ENCODE measurements around the gene HOXB2.

The HOXB2 gene

DNA sequence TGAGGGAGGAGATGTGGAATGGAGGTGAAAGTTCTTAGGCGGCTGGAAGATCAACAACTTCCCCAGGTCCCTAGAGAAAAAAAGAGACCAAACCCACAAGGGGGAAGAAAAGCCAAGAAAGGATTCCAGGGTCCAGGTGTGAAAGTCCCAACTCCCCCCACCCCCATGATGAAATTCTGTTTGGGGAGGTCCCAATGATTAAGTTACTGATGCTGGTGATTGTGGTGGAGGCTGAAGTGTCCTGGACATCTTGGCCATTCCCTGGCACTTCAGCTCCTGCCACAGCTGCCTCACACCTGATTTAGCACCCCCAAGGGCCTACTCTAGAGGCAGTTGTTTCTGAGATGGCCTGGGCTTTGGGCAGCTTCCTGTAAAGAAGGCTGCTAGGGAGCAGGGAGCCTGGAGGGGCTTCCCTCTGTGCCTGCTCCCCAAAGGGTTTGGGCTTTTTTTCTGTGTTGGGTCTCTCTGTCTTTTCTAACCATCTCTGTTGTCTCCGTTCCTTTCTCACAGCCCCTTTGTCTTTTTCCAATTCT, 20.2 kb upstream of the HOXB2 start:
- H3K27me3 Mint-ChIP-seq = peaks cover 38 to 47% of the 10 kb centered on the region in 2 donors
- H3K4me3 Mint-ChIP-seq = no peak overlapping the region
- H3K9me3 Mint-ChIP-seq = no peaks in the 10 kb centered on the region
- ATAC-seq (replicated peaks) (no peak), DNase-seq (no peak)
- no peak overlapping the region for H3K27ac Mint-ChIP-seq
- peaks cover 5 to 12% of the 10 kb centered on the region in 2 donors for H3K4me1 Mint-ChIP-seq
- no peaks in the 10 kb centered on the region for H3K36me3 Mint-ChIP-seq

DNA sequence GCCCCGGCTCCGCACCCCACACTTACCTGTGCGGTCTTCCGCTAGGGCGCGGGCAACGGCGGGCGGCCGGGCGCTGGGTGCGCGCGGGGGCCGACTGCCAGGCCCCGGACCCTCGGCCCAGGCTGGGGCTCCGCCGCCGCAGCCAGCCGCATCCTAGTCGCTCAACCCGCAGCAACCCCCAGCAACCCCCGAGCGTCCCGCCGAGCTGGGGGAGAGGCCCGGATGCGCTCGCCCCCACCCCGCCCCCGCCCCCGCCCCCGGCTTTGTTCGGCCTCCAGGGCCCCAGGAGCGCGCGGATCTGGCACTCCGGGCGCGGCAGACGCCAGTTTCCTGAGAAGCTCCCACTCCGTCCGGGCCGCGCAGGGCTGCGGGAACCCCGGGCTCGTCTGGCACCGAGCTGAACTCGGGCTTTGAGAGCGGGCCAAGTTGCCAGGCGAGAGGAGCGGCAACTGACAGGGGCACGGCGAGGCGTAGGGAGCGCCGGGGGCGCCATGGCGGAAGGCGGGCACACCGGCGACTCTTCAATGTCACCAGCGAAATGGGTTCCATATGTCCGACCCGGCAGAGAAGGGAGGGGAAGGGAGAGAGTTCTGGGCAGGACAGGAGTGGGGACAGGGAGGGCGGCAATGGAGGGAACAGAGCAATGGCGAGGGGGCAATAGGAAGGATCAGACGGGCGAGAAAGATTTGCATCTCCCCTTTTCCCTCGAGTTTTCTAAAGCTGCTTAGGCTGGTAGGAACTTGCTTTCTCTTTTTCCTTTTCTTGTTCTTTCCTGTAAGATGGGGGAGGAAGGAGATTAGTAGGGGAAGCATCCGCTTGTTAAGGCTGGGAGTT, 19.5 kb upstream of the HOXB2 start:
- Mint-ChIP-seq H3K36me3 (no peaks in the 10 kb centered on the region), H3K9me3 (no peaks in the 10 kb centered on the region), H3K4me1 (peaks cover 5 to 12% of the 10 kb centered on the region in 2 donors), H3K4me3 (peak overlapping the region in 1 of 2 donors; percentile 28), H3K27me3 (peaks cover 43 to 45% of the 10 kb centered on the region in 2 donors), H3K27ac (no peak overlapping the region)
- ATAC-seq (replicated peaks) = no peak
- DNase-seq = no peak

DNA sequence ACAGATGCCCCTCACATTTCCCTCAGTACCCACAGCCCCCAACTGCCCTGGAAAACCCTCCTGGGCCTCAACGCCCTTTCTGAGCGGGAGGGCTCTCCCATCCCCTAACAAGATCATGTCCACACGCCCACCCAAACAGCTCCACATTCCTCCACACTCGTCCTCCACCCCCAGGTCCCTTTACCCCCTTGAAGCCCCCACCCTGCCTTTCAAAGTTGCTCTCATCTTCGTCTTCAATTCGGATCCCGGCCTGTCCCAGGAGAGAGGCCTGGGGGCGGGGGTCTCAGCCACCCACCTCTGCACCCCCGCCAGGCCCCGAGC, 18.9 kb upstream of the HOXB2 start:
- DNase-seq = no peak

DNA sequence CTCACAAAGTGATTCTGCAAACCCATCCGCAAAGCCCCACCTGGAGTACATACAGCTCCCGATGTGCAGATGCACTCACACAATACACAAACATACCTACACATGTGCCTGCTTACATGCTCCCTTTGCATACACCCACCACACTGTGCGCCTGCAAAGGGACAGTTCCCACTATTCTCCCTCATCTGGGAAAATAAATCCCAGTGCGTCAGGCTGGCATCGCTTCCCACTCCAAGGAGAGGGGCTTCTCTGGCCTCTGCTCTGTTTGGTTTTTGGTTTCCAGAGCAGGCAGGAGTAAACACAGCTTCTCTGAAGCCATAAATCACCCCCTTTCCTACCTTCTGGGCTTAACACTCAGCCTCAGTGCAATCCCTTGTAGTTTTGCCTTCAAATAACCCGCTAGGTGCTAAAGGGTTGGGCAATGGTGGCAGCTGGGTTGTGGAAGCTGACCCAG, 18.5 kb upstream of the HOXB2 start:
- H3K27ac Mint-ChIP-seq = no peak overlapping the region

More for the DNA sequence above, 18.9 kb upstream of the HOXB2 start:
- Mint-ChIP-seq H3K27me3 (peaks cover 44 to 49% of the 10 kb centered on the region in 2 donors), H3K36me3 (no peaks in the 10 kb centered on the region), H3K9me3 (no peaks in the 10 kb centered on the region), H3K4me3 (no peak overlapping the region), H3K27ac (no peak overlapping the region), H3K4me1 (peaks cover 5 to 12% of the 10 kb centered on the region in 2 donors)
- no peak for ATAC-seq (replicated peaks)

DNA sequence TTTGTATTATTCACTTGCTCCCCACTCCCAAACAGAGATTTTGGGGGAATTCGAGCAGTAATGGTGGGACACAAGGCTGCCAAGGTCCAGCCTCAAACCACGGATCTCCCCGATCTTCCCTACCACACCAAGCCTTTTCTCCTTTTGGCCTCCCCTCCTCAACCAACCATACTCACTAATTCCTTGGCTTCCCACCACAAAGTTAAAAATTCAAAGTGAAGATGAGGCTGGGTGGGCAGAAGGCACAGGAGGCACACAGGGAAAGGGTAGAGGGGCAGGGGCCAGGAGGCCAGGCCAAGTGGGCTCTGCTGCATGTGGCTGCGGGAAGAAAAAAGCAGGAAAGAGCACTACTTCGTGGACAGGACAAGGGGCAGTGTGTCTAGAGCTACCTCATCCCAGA, 18.0 kb upstream of the HOXB2 start:
- Mint-ChIP-seq H3K4me3 (no peak overlapping the region), H3K36me3 (no peaks in the 10 kb centered on the region), H3K27ac (no peak overlapping the region), H3K4me1 (peaks cover 2 to 6% of the 10 kb centered on the region in 2 donors), H3K27me3 (peaks cover 47 to 58% of the 10 kb centered on the region in 2 donors), H3K9me3 (no peaks in the 10 kb centered on the region)
- DNase-seq = no peak
- ATAC-seq (replicated peaks) = no peak

More for the DNA sequence above, 18.5 kb upstream of the HOXB2 start:
- Mint-ChIP-seq H3K4me3 (no peak overlapping the region), H3K4me1 (peaks cover 3 to 9% of the 10 kb centered on the region in 2 donors), H3K27me3 (peaks cover 45 to 53% of the 10 kb centered on the region in 2 donors), H3K36me3 (no peaks in the 10 kb centered on the region), H3K9me3 (no peaks in the 10 kb centered on the region)
- DNase-seq = no peak
- ATAC-seq (replicated peaks) = no peak

DNA sequence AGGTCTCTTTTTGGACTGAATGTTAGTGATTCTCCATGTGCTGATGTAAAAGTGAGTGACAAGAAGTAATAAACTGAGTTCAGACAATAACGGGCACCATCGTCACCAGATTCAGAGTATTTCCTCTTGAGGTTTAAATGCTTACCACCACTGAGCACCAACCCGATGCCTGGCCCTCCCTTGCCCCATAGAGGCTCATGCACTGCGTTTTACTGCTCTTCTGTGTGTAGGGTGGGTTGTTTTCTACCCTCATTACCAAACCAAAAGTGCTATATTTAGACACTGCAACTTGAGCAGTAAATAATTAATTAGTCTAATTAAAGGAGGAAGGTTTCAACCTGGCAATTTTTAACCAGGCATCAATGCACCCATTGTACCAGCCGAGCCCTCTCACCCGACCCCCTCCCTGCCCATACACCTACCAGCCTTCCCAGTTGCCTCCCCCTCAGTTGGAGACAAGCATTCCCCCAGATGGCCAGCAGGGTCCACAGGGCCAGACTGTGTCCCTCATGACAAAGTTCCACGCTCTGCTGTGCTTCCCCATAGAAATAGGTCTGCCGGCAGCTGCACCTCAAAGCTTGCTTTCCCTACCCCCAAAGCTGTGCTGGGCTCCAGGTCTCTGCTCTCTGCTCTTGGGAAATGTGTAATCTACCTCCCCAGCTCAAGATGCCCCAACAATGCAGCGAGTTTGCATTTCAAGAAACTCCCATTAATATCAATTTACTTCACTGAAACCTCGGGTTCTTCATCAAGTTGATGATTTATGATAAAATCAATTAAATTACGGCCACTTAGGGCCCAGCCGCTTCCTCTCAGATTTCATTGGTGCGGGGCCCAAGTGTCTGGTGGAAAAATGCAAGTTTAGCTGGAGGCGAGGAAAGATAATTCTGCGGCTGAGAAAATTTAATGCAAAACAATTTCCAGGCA, 17.2 kb upstream of the HOXB2 start:
- peaks cover 2 to 6% of the 10 kb centered on the region in 2 donors for H3K4me1 Mint-ChIP-seq
- DNase-seq (no peak), ATAC-seq (replicated peaks) (no peak)
- H3K27ac Mint-ChIP-seq = no peak overlapping the region
- peaks cover 50 to 63% of the 10 kb centered on the region in 2 donors for H3K27me3 Mint-ChIP-seq
- no peak overlapping the region for H3K4me3 Mint-ChIP-seq
- H3K36me3 Mint-ChIP-seq = no peaks in the 10 kb centered on the region
- H3K9me3 Mint-ChIP-seq = no peaks in the 10 kb centered on the region

DNA sequence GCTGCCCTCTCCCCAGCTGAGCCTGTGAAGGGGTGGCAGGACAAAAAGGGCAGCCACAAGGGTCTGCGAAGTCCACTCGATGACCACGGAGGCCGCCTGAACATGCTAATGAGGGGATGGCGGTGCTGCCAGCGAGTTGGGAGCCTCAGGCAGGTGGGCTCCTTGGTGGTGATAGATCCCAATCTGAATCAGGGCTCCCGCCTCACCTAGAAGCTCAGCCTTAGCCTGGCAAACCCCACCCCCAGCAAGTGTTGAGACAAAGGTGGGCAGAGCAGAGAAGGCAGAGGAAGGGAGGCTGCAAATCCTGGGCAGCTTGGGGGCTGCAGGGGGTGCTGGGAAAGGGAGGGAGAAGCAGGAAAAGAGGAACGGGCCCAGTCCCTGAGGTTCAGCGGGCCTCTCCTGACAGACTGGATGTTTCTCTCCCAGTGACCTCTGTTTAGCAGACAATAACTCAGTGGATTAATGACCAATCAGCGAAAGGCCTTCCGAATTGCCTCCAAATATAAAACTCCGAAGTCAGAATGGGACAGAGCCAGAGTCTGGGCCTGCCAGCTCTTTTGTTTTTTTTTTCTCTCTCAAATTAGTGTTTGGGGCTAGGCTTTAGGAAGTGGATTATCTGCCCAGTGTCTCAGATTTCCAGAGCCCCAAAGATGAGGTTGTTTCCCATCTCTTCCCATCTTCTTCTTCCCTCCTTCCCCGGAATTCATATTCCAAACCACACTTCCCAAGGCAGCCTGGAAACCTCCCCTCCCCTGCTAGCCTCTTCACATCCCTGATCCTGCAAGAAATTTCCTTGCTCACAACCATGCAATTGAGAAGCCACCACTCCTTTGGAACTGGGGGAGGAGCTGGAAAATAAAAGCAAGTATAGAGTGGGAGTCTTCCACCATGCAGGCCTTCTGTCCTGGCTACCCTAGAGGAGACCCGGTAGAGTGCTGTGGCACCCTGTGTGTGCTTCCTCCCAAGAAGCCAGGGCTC, 15.2 kb upstream of the HOXB2 start:
- no peak overlapping the region for H3K4me3 Mint-ChIP-seq
- H3K9me3 Mint-ChIP-seq = no peaks in the 10 kb centered on the region
- DNase-seq = no peak
- peaks cover 68 to 84% of the 10 kb centered on the region in 2 donors for H3K27me3 Mint-ChIP-seq
- no peaks in the 10 kb centered on the region for H3K36me3 Mint-ChIP-seq
- peaks cover 3 to 15% of the 10 kb centered on the region in 2 donors for H3K4me1 Mint-ChIP-seq
- ATAC-seq (replicated peaks) = no peak
- peak overlapping the region; percentile 37 for H3K27ac Mint-ChIP-seq

DNA sequence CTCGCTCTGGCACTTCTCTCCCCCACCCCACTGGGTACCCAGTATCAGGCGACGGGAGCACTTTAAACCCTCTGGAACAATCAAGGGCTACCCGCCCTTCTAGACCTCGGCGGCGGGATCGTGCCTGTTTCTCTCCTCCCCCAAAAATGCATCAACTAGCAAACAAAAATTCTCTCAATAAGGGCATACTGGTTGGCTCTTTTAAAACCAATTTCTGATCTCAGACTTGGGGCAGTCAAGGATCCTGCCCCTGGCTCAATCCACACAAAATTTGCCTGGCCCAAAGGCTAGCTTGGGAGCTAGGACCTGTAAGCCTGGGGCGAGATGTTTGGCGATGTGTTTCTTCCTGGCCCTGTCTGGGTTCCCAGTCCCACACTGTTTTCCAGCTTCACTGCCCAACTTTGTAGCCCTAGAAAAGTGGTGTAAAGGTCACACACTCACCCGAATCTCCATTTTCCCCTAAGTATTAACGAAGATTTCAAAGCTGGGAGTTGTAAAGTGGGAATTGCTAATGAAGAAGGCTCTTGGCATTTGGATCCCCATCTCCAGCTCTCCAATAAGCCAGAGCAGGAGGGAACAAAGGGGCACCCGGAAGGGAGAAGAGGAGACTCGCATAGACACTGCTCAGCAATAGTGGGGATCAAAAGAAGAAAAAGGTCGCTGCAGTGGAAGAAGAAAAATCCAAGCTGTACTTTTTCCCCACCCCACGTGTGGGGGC, 14.4 kb upstream of the HOXB2 start:
- H3K27me3 Mint-ChIP-seq = peaks cover 70 to 92% of the 10 kb centered on the region in 2 donors
- no peaks in the 10 kb centered on the region for H3K9me3 Mint-ChIP-seq

DNA sequence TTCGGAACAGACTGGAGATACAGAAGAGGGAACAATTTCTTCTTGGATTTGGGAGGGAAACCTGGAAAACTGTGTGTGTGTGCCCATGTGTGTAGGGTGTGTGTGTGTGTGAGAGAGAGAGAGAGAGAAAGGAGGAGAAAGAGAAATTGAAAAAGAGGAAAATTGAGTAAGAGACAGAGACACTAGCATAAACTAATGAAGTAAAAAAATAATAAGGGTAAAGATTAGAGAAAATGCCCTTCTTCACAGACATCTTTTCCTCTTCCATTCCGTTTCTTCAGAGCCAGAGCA, 13.9 kb upstream of the HOXB2 start:
- no peaks in the 10 kb centered on the region for H3K9me3 Mint-ChIP-seq

More for the DNA sequence above, 14.4 kb upstream of the HOXB2 start:
- Mint-ChIP-seq H3K36me3 (peaks cover 0 to 2% of the 10 kb centered on the region in 2 donors), H3K4me3 (no peak overlapping the region), H3K27ac (no peak overlapping the region), H3K4me1 (peaks cover 3 to 17% of the 10 kb centered on the region in 2 donors)
- DNase-seq = no peak
- ATAC-seq (replicated peaks) = no peak

DNA sequence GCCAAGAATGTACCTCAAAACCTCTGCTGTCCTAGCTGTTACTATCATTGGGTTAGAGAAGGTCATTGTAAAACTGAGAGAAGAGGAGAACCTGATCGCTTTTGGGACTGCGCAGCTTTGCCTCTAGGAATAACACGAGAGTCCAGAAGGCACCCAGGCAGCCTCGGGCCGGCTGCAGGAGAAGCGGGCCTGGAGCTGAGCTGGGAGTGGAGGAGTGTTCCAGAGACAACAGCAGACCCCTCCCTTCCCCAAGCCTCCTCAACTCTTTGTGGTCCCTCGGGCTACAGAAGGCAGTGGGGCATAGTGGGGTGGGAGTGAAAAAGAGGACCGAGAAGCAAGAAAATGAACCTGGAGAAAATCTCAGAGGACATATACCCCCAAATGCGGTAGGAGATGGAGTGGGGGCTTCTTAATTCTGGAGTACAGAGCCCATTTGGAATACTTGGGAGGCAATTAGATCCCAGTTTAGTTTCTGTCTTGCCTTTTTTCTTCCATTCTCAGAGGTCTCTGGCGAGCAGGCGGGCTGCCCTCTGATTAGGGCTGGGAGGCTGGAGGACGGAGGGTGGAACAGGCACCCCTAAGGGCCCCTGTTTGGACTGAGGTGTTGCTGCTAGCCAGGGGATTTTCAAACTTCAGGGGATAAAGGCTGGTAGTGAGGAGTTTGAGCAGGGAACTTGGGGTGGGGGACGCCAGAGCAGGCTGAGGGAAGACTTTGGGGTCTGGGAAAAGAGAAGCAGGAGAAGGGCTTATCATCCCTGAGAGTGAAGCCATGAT, 13.3 kb upstream of the HOXB2 start:
- H3K36me3 Mint-ChIP-seq = peaks cover 0 to 2% of the 10 kb centered on the region in 2 donors
- H3K4me1 Mint-ChIP-seq = peaks cover 3 to 18% of the 10 kb centered on the region in 2 donors
- H3K4me3 Mint-ChIP-seq = no peak overlapping the region
- no peak overlapping the region for H3K27ac Mint-ChIP-seq
- DNase-seq (no peak), ATAC-seq (replicated peaks) (no peak)
- peaks cover 66 to 95% of the 10 kb centered on the region in 2 donors for H3K27me3 Mint-ChIP-seq
- H3K9me3 Mint-ChIP-seq = no peaks in the 10 kb centered on the region

More for the DNA sequence above, 13.9 kb upstream of the HOXB2 start:
- ATAC-seq (replicated peaks) (no peak), DNase-seq (no peak)
- H3K27me3 Mint-ChIP-seq = peaks cover 71 to 95% of the 10 kb centered on the region in 2 donors
- no peak overlapping the region for H3K27ac Mint-ChIP-seq
- H3K4me3 Mint-ChIP-seq = no peak overlapping the region
- H3K4me1 Mint-ChIP-seq = peaks cover 3 to 18% of the 10 kb centered on the region in 2 donors
- peaks cover 0 to 2% of the 10 kb centered on the region in 2 donors for H3K36me3 Mint-ChIP-seq

DNA sequence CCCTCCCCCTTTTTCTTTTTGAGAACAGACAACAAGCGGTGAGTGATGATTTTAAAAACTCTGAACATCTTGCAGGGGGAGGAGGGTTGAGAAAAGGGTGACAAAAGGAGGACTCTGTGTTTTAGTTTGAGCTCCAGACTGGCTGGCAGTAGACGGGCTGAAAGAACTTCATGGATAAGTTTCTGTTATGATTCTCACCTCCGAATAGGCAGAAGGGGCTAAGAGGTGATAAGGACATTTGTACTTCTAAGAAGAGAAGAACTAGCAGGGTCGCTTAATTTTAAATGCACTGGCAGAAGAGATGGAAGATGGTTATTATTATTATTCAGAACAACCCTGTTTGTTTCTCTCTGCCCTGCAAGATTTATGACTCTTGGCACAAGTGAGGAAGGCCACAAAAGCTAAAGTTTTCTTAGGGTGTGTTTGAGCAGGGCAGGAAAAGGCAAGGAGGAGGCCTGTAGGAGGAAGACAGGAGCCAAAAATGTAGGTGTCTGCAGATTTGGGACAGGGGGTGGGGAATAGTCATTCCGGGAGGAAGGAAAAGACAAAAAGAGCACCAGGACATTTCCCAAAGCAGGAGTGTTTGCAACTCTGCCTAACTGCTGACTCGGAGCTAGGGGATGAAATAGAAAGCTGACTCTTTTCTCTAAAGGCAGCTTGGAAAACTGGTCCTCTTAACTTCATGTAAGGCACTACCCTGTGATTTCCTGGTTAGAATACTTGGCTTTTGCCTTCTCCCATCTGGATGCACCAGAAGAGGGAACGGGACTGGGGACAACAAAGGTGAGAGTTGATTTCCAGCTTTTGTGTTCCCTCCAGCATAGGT, 11.9 kb upstream of the HOXB2 start:
- Mint-ChIP-seq H3K27ac (no peak overlapping the region), H3K4me1 (peaks cover 5 to 29% of the 10 kb centered on the region in 2 donors), H3K27me3 (peaks cover 59 to 90% of the 10 kb centered on the region in 2 donors), H3K4me3 (no peak overlapping the region), H3K36me3 (peaks cover 0 to 2% of the 10 kb centered on the region in 2 donors), H3K9me3 (no peaks in the 10 kb centered on the region)
- DNase-seq (no peak), ATAC-seq (replicated peaks) (no peak)

DNA sequence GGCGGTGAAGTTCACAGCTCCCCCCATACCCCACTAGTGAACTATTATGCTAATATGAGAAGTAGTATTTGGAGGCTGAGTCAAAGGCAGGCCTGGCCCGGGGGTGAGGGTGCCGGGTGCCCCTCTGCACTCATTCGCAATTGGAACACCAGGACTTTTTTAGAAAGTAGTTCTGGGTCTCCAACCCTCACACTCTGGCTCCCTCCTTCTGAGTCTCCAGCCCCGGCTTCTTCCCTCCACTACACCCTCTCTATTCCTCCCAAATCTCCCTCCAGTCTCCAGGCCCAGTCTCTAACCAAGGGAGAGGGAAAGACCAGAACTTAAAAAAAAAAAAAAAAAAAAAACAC, 11.3 kb upstream of the HOXB2 start:
- DNase-seq (no peak), ATAC-seq (replicated peaks) (no peak)
- Mint-ChIP-seq H3K27me3 (peaks cover 55 to 87% of the 10 kb centered on the region in 2 donors), H3K36me3 (peaks cover 0 to 2% of the 10 kb centered on the region in 2 donors), H3K4me3 (no peak overlapping the region), H3K9me3 (no peaks in the 10 kb centered on the region), H3K27ac (no peak overlapping the region), H3K4me1 (peaks cover 5 to 30% of the 10 kb centered on the region in 2 donors)

Measured in stimulated activated naive B cell treated with anti-CD40 and anti-IgM and Interleukin-4, amounts not matched to agents 10 μg/mL and 1 μg/mL and 100 μg/mL, for 72 hours (primary cell).